Measurements from ENCODE around the gene ATP2B1. TPM values are rescaled to one million over a fixed set of nuclear protein-coding genes. Genes with fewer than 3 reads are reported as not detected.
A peak's percentile ranks its signal among the peaks of the same experiment; 100 is the strongest.

ATP2B1 gene
- total and polyA plus RNA-seq, 2 of the 13 experiments (the other 11 are each of a cell fraction or from before 2014, with no cell fraction given) = 12.1 to 60.2 TPM

DNA sequence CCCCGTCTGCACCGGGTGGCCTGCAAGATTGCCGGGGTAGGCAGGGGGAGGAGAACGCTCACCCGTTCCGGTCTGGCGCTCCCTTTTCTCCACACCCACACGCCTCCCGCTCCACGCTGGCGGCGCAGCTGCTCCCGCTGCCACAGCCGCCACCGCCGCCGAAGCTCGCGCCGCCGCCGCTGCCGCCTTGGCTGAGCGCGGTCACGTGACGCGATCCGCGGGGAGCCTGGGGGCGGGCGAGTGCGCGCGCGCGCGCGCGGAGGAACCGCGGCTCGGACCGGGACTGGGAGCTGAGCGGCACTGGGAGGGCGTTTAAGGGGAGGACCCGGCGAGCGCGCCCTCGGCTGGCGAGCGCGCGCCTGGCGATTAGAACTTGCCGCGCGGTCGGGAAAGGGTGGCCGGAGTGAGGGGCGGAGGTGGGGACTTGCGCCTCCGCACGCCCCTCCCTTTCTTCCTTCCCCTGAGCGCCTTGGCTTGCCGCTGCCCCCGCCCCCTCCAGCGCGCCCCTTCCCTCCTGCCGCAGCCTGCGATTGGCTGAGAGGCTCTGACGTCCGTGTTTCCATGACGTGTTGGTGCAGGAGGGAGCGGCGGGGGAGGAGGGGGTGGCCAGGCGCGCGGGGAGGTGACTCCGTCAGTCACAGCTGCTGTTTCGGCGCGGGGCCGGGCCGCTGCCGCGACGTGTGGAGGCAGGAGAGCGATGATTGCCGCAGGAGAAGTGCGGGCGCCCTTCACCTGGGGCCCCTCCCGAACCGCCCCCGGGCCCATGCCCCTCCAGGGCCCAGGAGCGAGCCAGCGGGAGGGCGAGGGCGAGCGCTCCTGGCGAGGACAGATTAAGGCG lies 738 bp upstream of the ATP2B1 start (continued):
- 0 out of 2 replicates have a peak, but pooled peaks have one; percentile 62 for TF ChIP-seq KIAA2018 (CRISPR knock-in tag; IDR thresholded peaks at IDR 0.05; ENCODE audit: borderline replicate concordance)
- TF ChIP-seq SOX6 (IDR thresholded peaks at IDR 0.05) = no peak
- peak; percentile 57 for TF ChIP-seq SOX6 (CRISPR knock-in tag; IDR thresholded peaks at IDR 0.05)
- peak; percentile 19; the same call in 1 of the 2 replicates for TF ChIP-seq GTF2F1 (IDR thresholded peaks at IDR 0.05; ENCODE audit: low read length)
- TF ChIP-seq ZZZ3 (CRISPR knock-in tag; IDR thresholded peaks at IDR 0.05; ENCODE audit: borderline replicate concordance) = no peak
- peak; percentile 61; the same call in 1 of the 2 replicates for TF ChIP-seq ZSCAN31 (CRISPR knock-in tag; IDR thresholded peaks at IDR 0.05; ENCODE audit: low read depth)
- peak; percentile 15; the same call in 1 of the 2 replicates for TF ChIP-seq MXD4 (CRISPR knock-in tag; IDR thresholded peaks at IDR 0.05)
- no peak for TF ChIP-seq CHCHD3 (CRISPR knock-in tag; IDR thresholded peaks at IDR 0.05)
- TF ChIP-seq ZMAT3 (CRISPR knock-in tag; conservative IDR thresholded peaks at IDR 0.05) = peak; percentile 72; the same call in 1 of the 2 replicates
- TF ChIP-seq ARHGAP35 (CRISPR knock-in tag; IDR thresholded peaks at IDR 0.05; ENCODE audit: borderline replicate concordance) = peak; percentile 79; the same call in 1 of the 2 replicates
- TF ChIP-seq ZNF274 (CRISPR knock-in tag; IDR thresholded peaks at IDR 0.05) = peak; percentile 86
- no peak for TF ChIP-seq PTBP1 (IDR thresholded peaks at IDR 0.05; ENCODE audit: low read depth, low read length, poor library complexity, severe bottlenecking)
- TF ChIP-seq ZNF790 (CRISPR knock-in tag; IDR thresholded peaks at IDR 0.05; ENCODE audit: borderline replicate concordance) = 0 out of 2 replicates have a peak, but pooled peaks have one; percentile 20
- 0 out of 2 replicates have a peak, but pooled peaks have one; percentile 59 for TF ChIP-seq ZNF468 (CRISPR knock-in tag; IDR thresholded peaks at IDR 0.05)
- 0 out of 2 replicates have a peak, but pooled peaks have one; percentile 29 for TF ChIP-seq ZNF33B (CRISPR knock-in tag; IDR thresholded peaks at IDR 0.05)
- TF ChIP-seq DRAP1 (CRISPR knock-in tag; IDR thresholded peaks at IDR 0.05) = 0 out of 2 replicates have a peak, but pooled peaks have one; percentile 31
- no peak for TF ChIP-seq NCOA5 (CRISPR knock-in tag; IDR thresholded peaks at IDR 0.05)
- no peak for TF ChIP-seq ZNF17 (CRISPR knock-in tag; IDR thresholded peaks at IDR 0.05)
- 0 out of 2 replicates have a peak, but pooled peaks have one; percentile 39 for TF ChIP-seq ZNF614 (CRISPR knock-in tag; IDR thresholded peaks at IDR 0.05; ENCODE audit: borderline replicate concordance)
- 0 out of 2 replicates have a peak, but pooled peaks have one; percentile 27 for TF ChIP-seq EED (CRISPR knock-in tag; IDR thresholded peaks at IDR 0.05)
- peak; percentile 59 for TF ChIP-seq ZNF12 (CRISPR knock-in tag; IDR thresholded peaks at IDR 0.05)
